Upper lobe of left lung (tissue), 4 donors: ENCODE data around the gene OR10G3.
"Not testable (repeated sequence)": the region's sequence is repeated elsewhere in the genome, so short reads cannot be mapped to it uniquely, and the experiment has no call there.

Source experiments
- CTCF ChIP-seq, 6 experiments: fragments of 450-650 bp in 4 of 6; fragments of 200-600 bp in 2 of 6; sonication (generic) in 2 of 6; IDR thresholded peaks; one replicate each; pipeline ENCODE4 v1.5.1; 2016 to 2019; ENCODE audit warnings: antibody characterized with exemption in 6 of 6
- POLR2A ChIP-seq, 4 donors: fragments of 450-650 bp; IDR thresholded peaks; one replicate each; pipeline ENCODE4 v1.5.1; 2016 to 2017; ENCODE audit warnings: antibody characterized with exemption in 4 of 4, mild to moderate bottlenecking in 2 of 4

- not testable (repeated sequence) for TF ChIP-seq CTCF, POLR2A (IDR thresholded peaks at IDR 0.05)
These were observed 22.3 kb upstream of the OR10G3 start for GRCh38 chr14:21602181-21602580.
